GM23248 (cell line): ENCODE measurements around the gene ABL1. TPM values are rescaled to one million over a fixed set of nuclear protein-coding genes. Genes with fewer than 3 reads are reported as not detected.

Experiments used
- DNase-seq: peaks from one replicate; pipeline ENCODE4 v3.0.0-alpha.2; 2015
- H2AFZ ChIP-seq: fragments of 200-600 bp; sonication (generic); 2 replicates; pipeline ENCODE4 v1.6.1; 2016; ENCODE audit warnings: antibody characterized with exemption
- H3F3A ChIP-seq: fragments of 200-600 bp; sonication (generic); 2 replicates; pipeline ENCODE4 v1.6.1; 2016; ENCODE audit warnings: mild to moderate bottlenecking, antibody characterized with exemption, mixed run types; ENCODE audit not compliant: insufficient read depth
- H3K27ac ChIP-seq: fragments of 200-600 bp; sonication (generic); 2 replicates; pipeline ENCODE4 v1.5.1; 2016; ENCODE audit warnings: mild to moderate bottlenecking
- H3K27me3 ChIP-seq: fragments of 200-600 bp; sonication (generic); replicated peaks from 2 replicates; pipeline ENCODE4 v1.6.1; 2016; ENCODE audit warnings: mild to moderate bottlenecking; ENCODE audit not compliant: insufficient read depth
- H3K36me3 ChIP-seq: fragments of 200-600 bp; sonication (generic); 2 replicates; pipeline ENCODE4 v1.6.1; 2016; ENCODE audit warnings: low read depth, mild to moderate bottlenecking
- H3K4me1 ChIP-seq: fragments of 200-600 bp; sonication (generic); 2 replicates; pipeline ENCODE4 v1.6.1; 2016; ENCODE audit warnings: mild to moderate bottlenecking; ENCODE audit not compliant: insufficient read depth
- H3K4me2 ChIP-seq: fragments of 200-600 bp; sonication (generic); one replicate; pipeline ENCODE4 v1.6.1; 2016; ENCODE audit warnings: mild to moderate bottlenecking; ENCODE audit not compliant: unreplicated experiment
- H3K4me3 ChIP-seq: fragments of 200-600 bp; sonication (generic); 2 replicates; pipeline ENCODE4 v1.5.1; 2016; ENCODE audit warnings: mild to moderate bottlenecking
- H3K79me2 ChIP-seq: fragments of 200-600 bp; sonication (generic); 2 replicates; pipeline ENCODE4 v1.6.1; 2016; ENCODE audit warnings: mild to moderate bottlenecking; ENCODE audit not compliant: insufficient read depth
- H3K9ac ChIP-seq: fragments of 200-600 bp; sonication (generic); 2 replicates; pipeline ENCODE4 v1.6.1; 2016; ENCODE audit warnings: mild to moderate bottlenecking
- H3K9me2 ChIP-seq: fragments of 200-600 bp; sonication (generic); 2 replicates; pipeline ENCODE4 v1.6.1; 2016; ENCODE audit warnings: mixed run types, mild to moderate bottlenecking, moderate library complexity; ENCODE audit not compliant: insufficient read depth
- H3K9me3 ChIP-seq: fragments of 200-600 bp; sonication (generic); one replicate; pipeline ENCODE4 v1.6.1; 2017; ENCODE audit warnings: low read depth
- H4K20me1 ChIP-seq: fragments of 200-600 bp; sonication (generic); 2 replicates; pipeline ENCODE4 v1.6.0; 2016; ENCODE audit not compliant: insufficient read depth
- EZH2 ChIP-seq: fragments of 200-600 bp; sonication (generic); IDR thresholded peaks from 2 replicates; pipeline ENCODE4 v1.6.1; 2018; ENCODE audit warnings: antibody characterized with exemption, mild to moderate bottlenecking; ENCODE audit not compliant: insufficient read depth, poor library complexity, severe bottlenecking
- EZH2phosphoT487 ChIP-seq: fragments of 200-600 bp; sonication (generic); IDR thresholded peaks from 2 replicates; pipeline ENCODE4 v1.6.1; 2018; ENCODE audit warnings: antibody characterized with exemption, moderate library complexity, mild to moderate bottlenecking, low read depth; ENCODE audit not compliant: insufficient read depth
- WGBS, 2 experiments: methylation state at CpG; one replicate each; pipeline ENCODE4 v1.1.6; 2015 to 2017; ENCODE audit warnings: low lambda C conversion rate in 2 of 2, low coverage in 1 of 2; ENCODE audit errors: missing lambda C conversion rate in 2 of 2; 5-methylcytosine and 5-hydroxymethylcytosine counted together
- in situ Hi-C: fragments of 300-500 bp; cut with MboI; formaldehyde crosslinking; loops from 2 replicates; pipeline ENCODE4 v1.15.0; 2020
- polyA plus RNA-seq: library from polyadenylated mRNA; unstranded; fragments of >200 nt; fragmentation: Nextera tagmentation; extraction: Ambion mirVana; gene quantifications from 2 replicates; pipeline ENCODE4 v1.2.1, GENCODE V29; 2016
- total RNA-seq: library from RNA; depleted of rRNA; stranded (reverse); fragments of >200 nt; shearing (Covaris generic); gene quantifications from 2 replicates; pipeline ENCODE4 v1.2.3, GENCODE V29; 2014

Gene ABL1
- total and polyA plus RNA-seq, 2 experiments from 2014 or later = 22.9 to 66.1 TPM

GRCh38 chr9:130878295-130878694, 43.2 kb downstream of the ABL1 start:
- Histone ChIP-seq H3K4me2 (no peak overlapping the region), H3K9me3 (no peaks in the 10 kb centered on the region), H3F3A (peaks cover 16% of the 10 kb centered on the region), H3K9ac (no peak overlapping the region), H3K36me3 (peaks cover 77% of the 10 kb centered on the region), H3K9me2 (no peaks in the 10 kb centered on the region), H3K79me2 (peaks cover 67% of the 10 kb centered on the region), H3K4me1 (no peaks in the 10 kb centered on the region), H3K27ac (no peak overlapping the region), H4K20me1 (peaks cover 3% of the 10 kb centered on the region; the same call in 1 of the 2 replicates), H3K4me3 (no peak overlapping the region), H2AFZ (no peak overlapping the region), H3K27me3 (no peaks in the 10 kb centered on the region)
- WGBS, 2 experiments = 93 to 95% methylated on average over 6 of the region's 6 CpGs
- in situ Hi-C loops = no loop called here
- no peak for TF ChIP-seq EZH2phosphoT487
- no peak for TF ChIP-seq EZH2
- DNase-seq = no peak

GRCh38 chr9:130879863-130880411, 44.9 kb downstream of the ABL1 start:
- no peak for DNase-seq
- 86% methylated on average over 9 of the region's 9 CpGs for WGBS, 2 experiments

GRCh38 chr9:130880599-130881220, 45.7 kb downstream of the ABL1 start:
- Histone ChIP-seq H3K9ac (no peak overlapping the region), H3K36me3 (peaks cover 70% of the 10 kb centered on the region), H3K4me1 (no peaks in the 10 kb centered on the region), H3K27ac (no peak overlapping the region), H3F3A (peaks cover 8% of the 10 kb centered on the region), H3K4me2 (no peak overlapping the region), H3K79me2 (peaks cover 45% of the 10 kb centered on the region), H2AFZ (no peak overlapping the region), H3K27me3 (no peaks in the 10 kb centered on the region), H3K4me3 (no peak overlapping the region), H3K9me3 (no peaks in the 10 kb centered on the region), H3K9me2 (no peaks in the 10 kb centered on the region), H4K20me1 (peaks cover 3% of the 10 kb centered on the region; the same call in 1 of the 2 replicates)
- DNase-seq = no peak
- TF ChIP-seq EZH2 (no peak), EZH2phosphoT487 (no peak)
- 94 to 96% methylated on average over 15 to 16 of the region's 16 CpGs for WGBS, 2 experiments
- in situ Hi-C loops = no loop called here

More at GRCh38 chr9:130879863-130880411, 44.9 kb downstream of the ABL1 start:
- no peaks in the 10 kb centered on the region for H3K9me2 ChIP-seq
- peaks cover 50% of the 10 kb centered on the region for H3K79me2 ChIP-seq
- no peak overlapping the region for H3K4me2 ChIP-seq
- no peak overlapping the region for H3K9ac ChIP-seq
- H3F3A ChIP-seq = peaks cover 8% of the 10 kb centered on the region
- in situ Hi-C loops = no loop called here
- H3K27ac ChIP-seq = no peak overlapping the region
- H3K4me1 ChIP-seq = no peaks in the 10 kb centered on the region
- H3K4me3 ChIP-seq = no peak overlapping the region
- peaks cover 3% of the 10 kb centered on the region; the same call in 1 of the 2 replicates for H4K20me1 ChIP-seq
- H3K36me3 ChIP-seq = peaks cover 70% of the 10 kb centered on the region
- no peak for TF ChIP-seq EZH2phosphoT487
- TF ChIP-seq EZH2 = no peak
- no peak overlapping the region for H2AFZ ChIP-seq
- no peaks in the 10 kb centered on the region for H3K9me3 ChIP-seq
- H3K27me3 ChIP-seq = no peaks in the 10 kb centered on the region

- no peak overlapping the region for H3K4me3 ChIP-seq
- no peaks in the 10 kb centered on the region for H3K27me3 ChIP-seq
- peaks cover 8% of the 10 kb centered on the region for H3F3A ChIP-seq
- peaks cover 72% of the 10 kb centered on the region for H3K36me3 ChIP-seq
- no peak overlapping the region for H3K27ac ChIP-seq
- no peaks in the 10 kb centered on the region for H3K9me2 ChIP-seq
- peaks cover 42% of the 10 kb centered on the region for H3K79me2 ChIP-seq
- TF ChIP-seq EZH2 = no peak
- no peak for TF ChIP-seq EZH2phosphoT487
- 92 to 95% methylated on average over 6 of the region's 6 CpGs for WGBS, 2 experiments
- H3K4me1 ChIP-seq = no peaks in the 10 kb centered on the region
- DNase-seq = no peak
- H3K9ac ChIP-seq = no peak overlapping the region
- no peak overlapping the region for H2AFZ ChIP-seq
- in situ Hi-C loops = no loop called here
- peaks cover 3% of the 10 kb centered on the region; the same call in 1 of the 2 replicates for H4K20me1 ChIP-seq
- no peaks in the 10 kb centered on the region for H3K9me3 ChIP-seq
- H3K4me2 ChIP-seq = no peak overlapping the region
Measured at GRCh38 chr9:130881516-130881915, 46.5 kb downstream of the ABL1 start.
